ENCODE data around the gene ABCA4.

- no peak for TF ChIP-seq TAF1 (IDR thresholded peaks at IDR 0.05; ENCODE audit: low read depth)
- no peak for TF ChIP-seq EP300 (IDR thresholded peaks at IDR 0.05; ENCODE audit: borderline replicate concordance)
- TF ChIP-seq CEBPB (IDR thresholded peaks at IDR 0.05) = no peak
Observed at GRCh38 chr1:94124538-94124937, 3.6 kb upstream of the ABCA4 start.
